RWPE2 (cell line): Measurements from ENCODE around the gene ZNF558.

Experiments
- ATAC-seq: fragments of 200-7000 bp; cut with Tn5 transposase; 3 replicates; pipeline ENCODE4 v1.9.1; 2021; ENCODE audit warnings: low read depth
- DNase-seq: peaks from one replicate; pipeline ENCODE4 v3.0.0-alpha.2; 2020; ENCODE audit warnings: low spot score
- H3K27ac ChIP-seq: fragments of 450-650 bp; 2 replicates; pipeline ENCODE4 v1.5.1; 2017; ENCODE audit warnings: mild to moderate bottlenecking; ENCODE audit not compliant: poor library complexity, severe bottlenecking
- H3K27me3 ChIP-seq: fragments of 250-450 bp; sonication (Bioruptor Pico); 2 replicates; pipeline ENCODE4 v1.5.1; 2021; ENCODE audit warnings: mild to moderate bottlenecking, moderate library complexity; ENCODE audit not compliant: insufficient read depth, poor library complexity, severe bottlenecking
- H3K36me3 ChIP-seq: fragments of 250-450 bp; sonication (Bioruptor Pico); 2 replicates; pipeline ENCODE4 v1.5.1; 2020; ENCODE audit warnings: low read depth, mild to moderate bottlenecking, moderate library complexity
- H3K4me1 ChIP-seq: fragments of 250-450 bp; sonication (Bioruptor Pico); 2 replicates; pipeline ENCODE4 v1.5.1; 2021; ENCODE audit warnings: mild to moderate bottlenecking, moderate library complexity; ENCODE audit not compliant: insufficient read depth, poor library complexity, severe bottlenecking
- H3K4me3 ChIP-seq: fragments of 250-450 bp; sonication (Bioruptor Pico); 2 replicates; pipeline ENCODE4 v1.5.1; 2021; ENCODE audit warnings: mild to moderate bottlenecking, moderate library complexity; ENCODE audit not compliant: severe bottlenecking
- H3K9me3 ChIP-seq: fragments of 250-450 bp; sonication (Bioruptor Pico); 2 replicates; pipeline ENCODE4 v1.5.1; 2021; ENCODE audit warnings: mild to moderate bottlenecking, moderate library complexity; ENCODE audit not compliant: severe bottlenecking
- TF ChIP-seq, protein P1 (sequence below): fragments of 450-650 bp; IDR thresholded peaks from one replicate; pipeline ENCODE4 v1.5.1; 2017; ENCODE audit warnings: mild to moderate bottlenecking, moderate library complexity; ENCODE audit not compliant: poor library complexity, severe bottlenecking

Gene ZNF558

DNA sequence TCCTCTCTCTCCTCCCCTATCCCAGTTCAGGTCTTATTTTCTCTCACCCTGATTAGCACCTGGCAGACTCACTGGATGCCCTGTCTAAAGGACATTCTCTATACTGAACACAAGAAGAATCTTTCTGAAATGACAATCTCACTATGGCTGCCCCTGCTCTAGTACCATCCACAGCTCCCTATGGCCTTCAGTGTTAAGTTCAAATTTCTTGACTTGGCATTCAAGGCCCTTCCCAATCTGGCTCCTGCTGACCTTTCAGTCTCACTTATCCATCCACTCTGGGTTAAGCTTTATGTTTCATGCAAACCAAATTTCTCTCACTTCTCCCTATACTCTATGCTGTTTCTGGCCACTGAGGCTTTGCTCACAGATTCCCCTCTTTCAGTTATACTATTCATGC, 34.2 kb upstream of the ZNF558 start:
- TF ChIP-seq, protein P1, sequence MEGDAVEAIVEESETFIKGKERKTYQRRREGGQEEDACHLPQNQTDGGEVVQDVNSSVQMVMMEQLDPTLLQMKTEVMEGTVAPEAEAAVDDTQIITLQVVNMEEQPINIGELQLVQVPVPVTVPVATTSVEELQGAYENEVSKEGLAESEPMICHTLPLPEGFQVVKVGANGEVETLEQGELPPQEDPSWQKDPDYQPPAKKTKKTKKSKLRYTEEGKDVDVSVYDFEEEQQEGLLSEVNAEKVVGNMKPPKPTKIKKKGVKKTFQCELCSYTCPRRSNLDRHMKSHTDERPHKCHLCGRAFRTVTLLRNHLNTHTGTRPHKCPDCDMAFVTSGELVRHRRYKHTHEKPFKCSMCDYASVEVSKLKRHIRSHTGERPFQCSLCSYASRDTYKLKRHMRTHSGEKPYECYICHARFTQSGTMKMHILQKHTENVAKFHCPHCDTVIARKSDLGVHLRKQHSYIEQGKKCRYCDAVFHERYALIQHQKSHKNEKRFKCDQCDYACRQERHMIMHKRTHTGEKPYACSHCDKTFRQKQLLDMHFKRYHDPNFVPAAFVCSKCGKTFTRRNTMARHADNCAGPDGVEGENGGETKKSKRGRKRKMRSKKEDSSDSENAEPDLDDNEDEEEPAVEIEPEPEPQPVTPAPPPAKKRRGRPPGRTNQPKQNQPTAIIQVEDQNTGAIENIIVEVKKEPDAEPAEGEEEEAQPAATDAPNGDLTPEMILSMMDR = no peak
- Histone ChIP-seq H3K4me1 (no peaks in the 10 kb centered on the region), H3K9me3 (no peaks in the 10 kb centered on the region), H3K4me3 (no peak overlapping the region), H3K36me3 (no peaks in the 10 kb centered on the region), H3K27me3 (no peaks in the 10 kb centered on the region), H3K27ac (no peak overlapping the region)
- no peak for DNase-seq
- no peak for ATAC-seq

DNA sequence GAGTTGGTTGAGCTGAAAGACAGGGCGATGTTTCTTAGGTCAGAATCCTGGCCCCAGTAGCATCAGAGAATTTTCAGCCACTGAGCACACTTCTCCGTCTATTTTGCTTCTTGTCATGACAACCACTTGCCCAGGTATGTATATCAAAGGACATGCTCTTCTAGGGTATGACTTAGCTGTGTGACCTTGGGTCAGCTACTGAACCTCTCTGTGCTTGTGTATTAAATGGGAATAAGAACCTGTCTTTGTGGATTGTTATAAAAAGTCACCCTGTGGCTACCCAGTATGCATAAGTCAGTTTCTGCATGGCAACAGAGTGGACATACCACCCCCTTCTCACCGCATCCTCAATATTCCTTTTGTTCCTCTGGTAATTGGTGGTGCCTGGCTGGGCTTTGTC, 26.2 kb upstream of the ZNF558 start:
- Histone ChIP-seq H3K4me3 (no peak overlapping the region), H3K36me3 (no peaks in the 10 kb centered on the region), H3K9me3 (no peaks in the 10 kb centered on the region), H3K4me1 (no peaks in the 10 kb centered on the region), H3K27ac (no peak overlapping the region), H3K27me3 (no peaks in the 10 kb centered on the region)
- DNase-seq = no peak
- no peak for ATAC-seq
- TF ChIP-seq, protein P1 = no peak

DNA sequence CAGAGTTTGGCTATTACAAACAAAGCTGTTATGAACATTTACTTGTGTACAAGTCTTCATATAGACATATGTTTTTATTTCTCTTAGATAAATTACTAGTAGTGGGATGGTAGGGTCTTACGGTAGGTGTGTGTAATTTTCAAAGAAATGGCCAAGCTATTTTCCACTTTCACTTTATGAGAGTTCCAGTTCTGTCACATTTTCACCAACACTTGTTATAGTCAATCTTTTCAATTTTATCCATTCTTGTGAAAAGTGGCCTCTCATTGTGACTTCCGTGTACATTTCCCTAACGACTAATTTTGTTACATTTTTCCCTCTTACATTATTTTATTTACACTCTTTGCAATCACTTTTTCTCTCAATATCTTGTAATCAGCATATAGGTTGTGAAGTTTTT, 18.4 kb upstream of the ZNF558 start:
- Histone ChIP-seq H3K27ac (no peak overlapping the region), H3K4me1 (no peaks in the 10 kb centered on the region), H3K27me3 (no peaks in the 10 kb centered on the region), H3K4me3 (no peak overlapping the region), H3K9me3 (no peaks in the 10 kb centered on the region), H3K36me3 (no peaks in the 10 kb centered on the region)
- no peak for ATAC-seq
- TF ChIP-seq, protein P1 = no peak
- DNase-seq = no peak

DNA sequence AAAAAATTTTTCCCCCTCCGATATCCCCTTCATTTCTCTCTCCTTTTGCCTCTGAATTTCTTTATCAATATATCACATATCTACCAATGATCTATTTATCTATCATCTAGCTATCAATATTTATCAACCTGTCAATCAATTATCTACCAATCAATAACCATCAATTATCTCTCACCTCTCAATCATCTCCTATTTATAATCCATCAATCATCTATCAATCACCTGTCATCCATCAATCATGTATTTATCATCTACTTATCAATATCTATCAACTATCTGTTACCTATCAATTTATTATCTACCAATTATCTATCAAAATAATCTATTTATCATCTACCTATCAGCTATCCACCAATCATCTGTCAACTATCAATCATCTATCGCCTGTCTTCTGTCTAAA, 17.1 kb upstream of the ZNF558 start:
- Histone ChIP-seq H3K4me1 (no peaks in the 10 kb centered on the region), H3K36me3 (no peaks in the 10 kb centered on the region), H3K4me3 (no peak overlapping the region), H3K27me3 (no peaks in the 10 kb centered on the region), H3K9me3 (no peaks in the 10 kb centered on the region), H3K27ac (no peak overlapping the region)
- ATAC-seq (no peak), DNase-seq (no peak)
- TF ChIP-seq, protein P1 = no peak

DNA sequence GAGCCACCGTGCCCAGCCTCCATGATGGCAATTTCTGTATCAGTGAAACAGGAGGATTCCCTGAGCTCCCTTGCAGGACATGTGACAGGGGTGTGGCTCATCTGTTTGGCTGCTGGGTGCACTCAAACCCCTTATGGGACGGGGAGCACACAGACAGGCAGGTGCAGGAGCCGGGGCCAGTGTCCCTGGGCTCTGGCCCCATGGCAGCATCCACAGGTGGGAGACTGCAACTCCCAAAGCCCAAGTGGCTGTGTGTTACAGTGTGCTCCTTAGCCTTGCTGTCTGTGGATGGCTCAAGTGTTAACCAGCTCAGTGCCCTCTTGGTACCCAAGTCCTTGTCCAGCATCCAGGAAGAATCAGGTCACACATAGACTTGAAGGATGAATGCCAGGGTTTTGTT, 14.7 kb upstream of the ZNF558 start:
- Histone ChIP-seq H3K27ac (no peak overlapping the region), H3K9me3 (no peaks in the 10 kb centered on the region), H3K36me3 (no peaks in the 10 kb centered on the region), H3K4me1 (no peaks in the 10 kb centered on the region), H3K4me3 (no peak overlapping the region), H3K27me3 (no peaks in the 10 kb centered on the region)
- ATAC-seq (no peak), DNase-seq (no peak)
- TF ChIP-seq, protein P1 = no peak
